ENCODE results near the gene CNN3.

CNN3 gene

DNA sequence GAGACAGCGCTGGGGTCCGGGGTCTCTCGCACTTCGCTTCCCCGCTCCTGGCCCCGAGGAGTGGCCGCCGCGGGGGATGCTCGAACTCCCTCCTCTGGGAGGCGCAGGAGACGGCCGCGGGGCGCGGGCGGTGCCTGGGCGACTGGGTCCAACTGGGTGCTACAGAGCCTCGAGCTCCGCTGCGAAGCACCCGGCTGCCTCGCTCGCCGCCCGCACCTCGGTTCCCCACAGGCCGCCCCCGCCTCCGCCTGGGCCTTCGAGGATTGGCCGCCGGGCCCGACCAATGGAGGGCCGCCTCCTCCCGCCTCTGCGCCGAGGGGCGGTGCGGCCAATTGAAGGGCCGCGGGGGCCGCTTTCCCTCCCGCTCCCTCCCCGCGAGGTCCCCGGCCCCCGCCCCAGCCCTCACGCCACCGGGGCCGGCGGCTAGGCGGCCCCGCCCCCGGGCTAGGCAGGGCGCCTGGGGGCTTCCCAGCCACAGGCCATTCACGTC, at the start of gene CNN3:
Gene CNN3 (minus strand): TSS at position 196 of the 490 bp plus-strand sequence. CDS start 216 bp downstream, outside the sequence.
- in situ Hi-C loops (cut with HindIII; ENCODE audit: low pct_ligation_motif_present, low pct_unique_long_range_greater_than_20kb, low sequenced_read_pairs), result no loop called here
- DNase-seq, result peak; percentile 89

DNA sequence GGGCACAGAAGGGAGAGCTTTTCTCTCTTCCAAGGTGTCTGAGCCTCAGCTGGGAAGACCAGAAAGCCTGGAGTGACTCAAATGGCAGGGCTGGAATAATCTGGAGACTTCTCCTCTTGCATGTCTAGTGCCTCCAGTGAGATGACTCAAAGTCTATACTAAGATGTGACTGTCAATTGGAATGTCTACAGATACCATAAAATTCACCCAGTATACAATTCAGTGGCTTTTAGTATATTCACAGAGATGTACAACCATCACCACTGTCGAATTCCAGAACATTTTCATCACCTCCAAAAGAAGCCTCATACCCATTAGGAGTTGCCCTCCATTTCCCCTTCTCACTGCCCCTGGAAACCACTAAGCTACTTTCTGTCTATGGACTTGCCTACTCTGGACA, 47.9 kb upstream of the CNN3 start:
- DNase-seq, result peak; percentile 33
- in situ Hi-C loops (cut with HindIII; ENCODE audit: low pct_ligation_motif_present, low pct_unique_long_range_greater_than_20kb, low sequenced_read_pairs), result no loop called here

DNA sequence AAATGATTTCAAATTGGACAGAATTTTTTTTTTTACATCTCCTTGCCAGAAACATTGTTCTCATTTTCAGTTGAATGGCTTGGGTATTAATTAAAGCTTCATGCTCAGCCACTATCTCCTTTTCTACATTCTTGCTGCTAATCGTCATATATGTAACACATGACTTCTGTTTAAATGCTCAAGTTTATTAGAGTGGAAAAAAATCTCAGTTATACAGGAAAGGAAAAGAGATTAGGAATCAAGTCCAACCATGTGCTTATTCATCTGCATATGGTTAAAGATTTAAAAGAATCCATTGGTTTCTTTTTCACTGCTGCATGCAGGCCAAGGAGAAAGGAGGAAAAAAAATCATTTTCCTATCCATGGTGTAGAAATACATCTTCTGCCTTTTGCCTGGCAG, 47.3 kb upstream of the CNN3 start:
- in situ Hi-C loops (cut with HindIII; ENCODE audit: low pct_ligation_motif_present, low pct_unique_long_range_greater_than_20kb, low sequenced_read_pairs), result no loop called here
- DNase-seq, result peak; percentile 25

DNA sequence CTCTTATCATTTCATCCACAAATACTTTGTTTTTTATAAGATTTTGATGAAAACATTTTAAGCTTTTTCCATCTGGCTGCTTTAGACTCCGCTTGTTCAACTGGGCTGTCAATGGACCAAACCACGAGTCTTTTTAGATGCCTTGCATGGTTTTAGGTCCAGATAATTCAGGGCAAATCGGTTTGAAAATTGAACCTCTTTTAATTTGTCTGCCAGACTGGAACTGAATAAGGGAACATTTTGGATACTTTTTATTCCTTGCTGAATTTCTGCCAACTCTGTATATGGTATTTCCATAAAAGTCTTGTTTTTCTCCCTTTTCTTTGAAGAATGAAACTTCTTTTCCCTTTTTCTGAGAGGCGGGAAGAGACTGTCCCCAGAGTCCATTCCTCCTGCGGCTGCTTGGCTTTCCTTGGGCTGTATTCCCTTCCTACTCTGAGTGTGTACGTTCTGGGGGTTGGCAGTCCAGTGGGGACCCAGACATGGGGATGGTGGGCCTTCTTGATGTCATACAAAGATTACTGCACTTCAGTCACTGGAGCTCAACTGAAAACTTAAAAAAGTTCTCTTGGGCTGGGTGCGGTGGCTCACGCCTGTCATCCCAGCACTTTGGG, 46.5 kb upstream of the CNN3 start:
- in situ Hi-C loops (cut with HindIII; ENCODE audit: low pct_ligation_motif_present, low pct_unique_long_range_greater_than_20kb, low sequenced_read_pairs), result no loop called here
- DNase-seq, result no peak

DNA sequence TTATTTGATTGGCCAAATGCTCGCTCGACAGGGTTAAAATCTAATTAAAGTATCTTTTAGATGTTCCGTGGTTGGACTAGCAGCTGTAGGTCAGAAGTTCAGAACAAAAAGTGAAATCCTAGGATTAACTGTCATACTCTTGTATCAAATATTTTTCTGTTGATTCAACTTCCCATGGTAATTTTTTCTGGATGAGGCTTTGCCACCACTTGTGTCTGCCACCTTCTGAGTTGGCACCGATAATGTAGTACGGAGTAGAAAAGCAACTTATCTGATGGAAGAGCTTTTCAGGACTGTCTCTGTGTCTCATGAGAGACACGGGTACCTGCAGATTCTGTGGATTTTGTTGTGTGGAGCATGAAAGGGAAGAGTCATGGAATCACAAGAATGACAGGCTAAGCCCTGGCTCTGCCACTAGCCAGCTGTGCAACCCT, 44.6 kb upstream of the CNN3 start:
- in situ Hi-C loops (cut with HindIII; ENCODE audit: low pct_ligation_motif_present, low pct_unique_long_range_greater_than_20kb, low sequenced_read_pairs), result no loop called here
- DNase-seq, result peak; percentile 54

DNA sequence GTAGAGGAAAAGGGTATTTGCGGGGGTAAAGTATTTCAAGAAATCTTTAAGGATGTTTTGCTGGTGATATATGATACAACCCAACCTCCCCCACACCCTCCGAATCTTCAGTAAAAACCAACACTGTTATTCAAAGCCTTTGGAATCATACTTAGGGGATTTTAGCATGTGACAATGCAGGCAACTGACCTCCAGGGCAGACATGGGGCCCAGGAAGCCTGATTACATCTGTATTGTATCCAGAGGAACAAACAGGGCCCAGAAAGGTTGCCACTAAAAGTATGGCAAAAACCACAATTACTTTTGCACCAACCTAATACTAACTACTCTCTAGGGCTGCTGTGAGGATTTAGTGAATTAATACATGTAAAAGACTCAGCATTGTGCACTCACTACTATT, 43.9 kb upstream of the CNN3 start:
- no peak for DNase-seq
- in situ Hi-C loops (cut with HindIII; ENCODE audit: low pct_ligation_motif_present, low pct_unique_long_range_greater_than_20kb, low sequenced_read_pairs), result no loop called here

DNA sequence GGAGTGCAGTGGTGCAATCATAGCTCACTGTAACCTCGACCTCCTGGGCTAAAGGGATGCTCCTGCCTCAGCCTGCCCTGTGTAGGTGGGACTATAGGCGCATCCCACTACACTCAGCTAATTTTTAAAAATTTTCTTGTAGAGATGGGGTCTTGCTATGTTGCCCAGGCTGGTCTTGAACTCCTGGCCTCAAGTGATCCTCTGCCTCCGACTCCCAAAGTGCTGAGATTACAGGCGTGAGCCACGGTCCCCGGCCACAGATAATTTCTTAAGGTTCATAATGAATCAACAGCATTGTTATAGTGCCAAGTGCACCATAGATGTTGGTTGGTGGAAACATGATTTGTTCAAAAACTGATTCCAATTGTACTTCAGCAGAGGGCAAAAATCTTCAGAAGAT, 42.2 kb upstream of the CNN3 start:
- DNase-seq, result no peak
- in situ Hi-C loops (cut with HindIII; ENCODE audit: low pct_ligation_motif_present, low pct_unique_long_range_greater_than_20kb, low sequenced_read_pairs), result no loop called here

DNA sequence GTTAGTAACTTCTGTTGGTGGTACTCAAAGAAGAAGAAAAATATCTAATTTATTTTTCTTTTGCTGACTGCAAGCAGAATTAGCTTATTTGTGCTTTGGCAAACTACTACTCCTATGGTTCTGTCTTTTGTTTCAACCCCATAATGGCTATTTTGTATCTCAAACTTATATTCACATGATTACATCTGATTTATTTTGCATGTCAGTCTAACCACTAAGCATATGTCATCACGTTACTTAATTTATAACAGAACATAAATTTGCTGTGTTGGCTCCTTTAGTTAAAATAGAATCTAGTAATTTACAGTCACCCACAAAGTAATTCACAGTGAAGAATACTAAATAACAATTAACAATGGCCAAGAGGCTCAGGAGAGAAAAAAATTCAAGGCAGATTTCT, 39.1 kb upstream of the CNN3 start:
- in situ Hi-C loops (cut with HindIII; ENCODE audit: low pct_ligation_motif_present, low pct_unique_long_range_greater_than_20kb, low sequenced_read_pairs), result no loop called here
- no peak for DNase-seq

DNA sequence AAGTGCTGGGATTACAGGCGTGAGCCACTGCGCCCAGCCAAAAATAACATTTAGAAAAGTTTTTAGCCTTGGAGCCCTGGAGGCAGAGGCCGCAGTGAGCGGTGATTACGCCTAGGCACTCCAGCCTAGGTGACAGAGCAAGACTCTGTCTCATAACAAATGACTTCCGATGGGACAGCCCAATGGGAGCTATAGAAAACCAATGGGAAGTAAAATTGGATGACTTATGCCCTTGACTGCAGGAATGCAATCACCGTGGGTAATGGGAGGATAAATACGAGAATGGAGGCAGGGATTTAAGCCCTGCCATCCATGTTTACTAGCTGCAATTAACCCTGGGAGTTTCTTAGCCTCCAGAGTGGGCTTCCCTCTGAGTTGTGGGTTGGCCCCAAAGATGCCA, 37.0 kb upstream of the CNN3 start:
- no peak for DNase-seq
- in situ Hi-C loops (cut with HindIII; ENCODE audit: low pct_ligation_motif_present, low pct_unique_long_range_greater_than_20kb, low sequenced_read_pairs), result no loop called here

DNA sequence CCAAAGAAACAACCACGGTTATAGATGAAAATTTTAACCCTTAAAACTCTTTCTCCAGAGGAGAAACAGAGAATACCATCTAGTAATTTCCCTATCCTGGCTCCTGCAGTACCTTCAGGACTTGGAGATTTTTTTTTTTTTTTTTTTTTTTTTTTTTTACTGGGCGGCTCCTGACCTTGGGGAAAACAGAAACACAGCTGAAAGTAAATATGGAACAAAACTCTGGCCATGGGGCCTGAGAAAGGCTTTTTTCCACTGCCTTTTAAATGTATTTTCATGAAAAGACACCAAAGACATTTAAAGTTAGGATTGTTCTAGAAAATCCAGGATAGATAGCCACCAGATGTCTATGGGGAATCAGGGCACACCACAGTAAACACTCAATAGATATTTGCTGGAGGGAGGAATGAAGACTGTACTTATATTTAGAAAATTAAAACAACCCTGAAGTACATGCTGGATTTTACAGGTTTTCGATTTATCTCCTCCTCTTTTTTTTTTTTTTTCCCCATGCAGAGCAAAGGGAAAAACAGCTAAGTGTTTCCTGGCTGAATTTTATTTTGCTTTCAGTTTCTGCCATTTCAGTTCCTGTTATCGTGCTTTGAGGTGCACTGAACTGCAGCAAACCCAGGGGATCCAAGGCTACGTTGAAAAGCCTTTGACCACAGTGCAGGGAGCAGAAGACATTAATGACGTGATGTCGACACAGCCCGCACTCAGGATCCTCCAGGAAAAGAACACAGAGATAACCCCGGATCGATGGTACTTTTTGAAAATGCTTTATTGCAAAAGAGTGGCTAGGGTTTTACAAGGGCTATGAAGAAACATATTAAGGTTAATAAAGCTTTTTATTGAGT, 35.7 kb upstream of the CNN3 start:
- DNase-seq, result peak; percentile 68
- in situ Hi-C loops (cut with HindIII; ENCODE audit: low pct_ligation_motif_present, low pct_unique_long_range_greater_than_20kb, low sequenced_read_pairs), result no loop called here

DNA sequence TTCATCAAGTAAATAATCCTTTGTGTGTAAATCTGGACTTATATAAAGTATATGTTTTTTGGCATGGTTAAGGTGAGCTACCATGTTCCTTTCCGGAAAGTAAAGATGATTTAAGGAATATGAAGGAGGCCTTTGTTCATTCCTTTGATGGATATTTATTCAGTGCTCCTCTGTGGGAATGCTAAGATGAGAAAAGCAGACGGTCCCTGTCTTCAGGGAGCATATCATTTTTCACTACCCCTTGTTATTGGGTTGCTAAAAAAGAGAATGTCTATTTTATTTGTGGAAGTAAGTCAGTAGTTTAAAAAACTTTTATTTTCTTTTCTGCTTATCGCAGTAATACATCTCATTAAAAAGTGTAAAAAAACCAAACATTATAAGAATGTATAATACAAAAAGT, 35.1 kb upstream of the CNN3 start:
- DNase-seq, result no peak
- in situ Hi-C loops (cut with HindIII; ENCODE audit: low pct_ligation_motif_present, low pct_unique_long_range_greater_than_20kb, low sequenced_read_pairs), result no loop called here

DNA sequence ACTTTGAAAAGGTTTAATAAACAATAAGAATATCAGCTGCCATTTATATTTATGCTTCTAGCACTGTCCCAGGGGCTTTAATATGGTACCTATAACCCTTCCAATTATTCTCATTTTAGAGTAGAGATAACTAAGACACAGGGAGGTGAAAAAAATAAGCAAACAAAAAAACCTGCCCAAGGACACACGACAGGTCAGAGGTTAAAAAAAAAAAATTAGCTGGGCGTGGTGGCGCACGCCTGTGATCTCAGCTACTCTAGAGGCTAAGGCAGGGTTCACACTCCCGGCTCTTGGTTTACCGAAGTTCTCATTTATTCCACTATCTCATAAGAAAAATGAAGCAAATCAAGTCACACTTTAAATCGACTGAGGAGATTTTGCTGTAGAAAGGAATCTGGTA, 34.7 kb upstream of the CNN3 start:
- in situ Hi-C loops (cut with HindIII; ENCODE audit: low pct_ligation_motif_present, low pct_unique_long_range_greater_than_20kb, low sequenced_read_pairs), result no loop called here
- DNase-seq, result no peak

DNA sequence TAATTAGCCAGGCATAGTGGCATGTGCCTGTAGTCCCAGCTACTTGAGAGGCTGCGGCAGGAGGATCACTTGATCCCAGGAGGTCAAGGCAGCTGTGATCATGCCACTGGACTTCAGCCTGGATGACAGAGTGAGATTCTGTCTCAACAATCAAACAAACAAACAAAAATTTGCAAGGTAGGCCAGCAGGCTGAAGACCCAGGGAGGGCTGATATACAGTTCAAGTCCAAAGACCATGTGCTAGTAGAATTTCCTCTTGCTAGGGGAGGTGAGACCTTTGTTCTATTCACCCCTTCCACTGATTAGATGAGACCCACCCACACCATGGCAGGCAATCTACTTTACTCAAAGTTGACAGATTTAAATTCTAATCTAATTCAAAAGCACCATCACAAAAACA, 31.2 kb upstream of the CNN3 start:
- DNase-seq, result no peak
- in situ Hi-C loops (cut with HindIII; ENCODE audit: low pct_ligation_motif_present, low pct_unique_long_range_greater_than_20kb, low sequenced_read_pairs), result no loop called here

DNA sequence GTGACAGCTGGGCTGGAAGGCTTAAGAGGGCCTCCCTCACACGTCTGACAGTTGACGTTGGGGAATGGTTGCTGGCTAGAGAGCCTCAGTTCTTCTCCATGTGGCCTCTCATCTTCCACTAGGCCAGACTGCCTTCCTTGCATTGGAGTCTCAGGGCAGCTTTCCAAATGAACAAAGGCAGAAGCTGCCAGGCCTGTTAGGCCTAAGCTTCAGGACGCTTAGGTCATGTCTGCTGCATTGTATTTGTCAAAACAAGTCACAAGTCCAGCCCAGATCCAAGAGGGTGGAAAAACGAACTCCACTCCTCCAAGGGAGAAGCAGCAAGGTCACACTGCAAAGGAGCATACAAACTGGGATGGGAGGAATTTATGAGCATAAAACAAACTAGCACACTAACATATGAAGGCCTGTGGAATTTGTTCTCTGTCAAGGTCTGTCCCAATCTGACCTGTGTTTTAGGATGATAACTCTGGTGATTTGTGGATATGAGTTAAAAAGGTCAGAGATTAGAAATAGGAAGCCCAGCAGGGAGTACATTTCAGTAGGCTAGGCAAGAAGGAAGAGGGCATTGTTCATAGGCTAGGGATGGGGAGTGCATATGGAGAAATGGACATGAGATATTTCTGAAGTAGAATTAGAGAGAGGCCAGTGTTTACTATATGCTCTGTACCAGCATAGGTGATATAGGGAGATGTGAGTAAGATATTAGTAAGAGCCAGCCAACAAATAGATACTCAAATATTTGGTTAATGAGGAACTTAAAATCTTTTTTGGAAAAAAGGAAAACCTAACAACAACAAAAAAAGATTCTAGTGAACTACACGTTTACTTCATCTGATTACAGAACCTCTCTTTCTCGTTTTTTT, 29.1 kb upstream of the CNN3 start:
- in situ Hi-C loops (cut with HindIII; ENCODE audit: low pct_ligation_motif_present, low pct_unique_long_range_greater_than_20kb, low sequenced_read_pairs), result no loop called here
- no peak for DNase-seq

DNA sequence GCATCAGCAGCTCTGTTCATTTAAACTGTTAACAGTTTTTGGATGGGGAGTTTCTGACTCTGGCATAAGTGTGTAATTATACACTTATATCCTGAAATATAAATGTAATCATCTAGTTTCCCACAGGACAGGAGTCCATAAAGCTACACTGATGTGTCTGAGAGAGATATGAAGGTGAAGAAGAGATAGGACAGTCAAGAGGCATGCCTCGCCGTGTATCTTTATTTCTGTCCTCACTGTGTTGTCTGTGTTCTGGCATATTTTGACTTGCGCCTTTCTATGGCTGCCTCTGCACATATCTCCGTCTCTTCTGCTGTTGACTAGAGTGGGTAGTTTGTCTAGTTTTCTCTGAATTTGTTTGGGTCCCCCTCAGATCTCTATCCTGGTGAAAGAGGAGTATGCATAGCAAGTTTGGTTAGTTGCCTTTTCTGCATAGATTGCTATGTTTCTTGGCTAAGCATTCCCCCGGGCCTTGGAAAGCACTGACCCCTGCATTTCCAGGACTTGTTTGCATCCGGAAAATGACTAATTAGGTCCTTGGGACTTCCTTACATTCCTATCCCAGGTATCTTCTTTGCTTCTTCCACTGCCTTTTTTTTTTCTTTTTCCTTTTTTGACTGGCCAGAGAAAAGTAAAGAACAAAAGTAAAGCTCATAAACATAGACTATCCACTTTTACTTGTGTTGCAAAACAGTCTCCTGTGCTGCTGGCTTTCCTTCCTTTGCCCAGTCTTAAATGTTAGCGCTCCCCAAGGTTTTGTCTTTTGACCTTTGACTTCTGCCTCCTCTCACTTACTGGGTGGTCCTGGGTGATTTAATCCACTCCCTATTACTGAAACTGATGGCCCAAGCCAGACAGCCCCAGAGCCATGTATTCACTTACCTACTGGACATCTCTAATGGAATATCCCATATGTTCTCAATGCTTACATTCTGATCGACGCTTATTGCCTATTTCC, 27.6 kb upstream of the CNN3 start:
- in situ Hi-C loops (cut with HindIII; ENCODE audit: low pct_ligation_motif_present, low pct_unique_long_range_greater_than_20kb, low sequenced_read_pairs), result no loop called here
- DNase-seq, result no peak

DNA sequence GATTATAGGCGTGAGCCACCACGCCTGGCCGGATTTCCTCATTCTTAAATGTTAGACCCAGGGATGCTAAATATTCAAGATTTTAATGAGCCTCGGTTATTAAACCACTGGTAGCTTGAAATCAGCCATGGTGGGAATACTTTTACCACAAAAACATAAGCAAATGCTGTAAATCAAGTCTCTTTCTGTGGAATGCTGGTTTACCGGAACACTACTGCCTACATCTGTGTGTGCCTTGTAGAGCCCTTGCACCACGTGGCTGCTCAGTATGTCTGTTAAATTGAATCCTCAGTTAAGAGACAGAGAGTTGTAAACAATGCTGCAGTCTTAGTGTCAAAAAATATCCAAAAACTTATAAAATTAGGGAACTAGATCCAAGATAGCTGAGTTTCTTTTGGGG, 26.8 kb upstream of the CNN3 start:
- DNase-seq, result no peak
- in situ Hi-C loops (cut with HindIII; ENCODE audit: low pct_ligation_motif_present, low pct_unique_long_range_greater_than_20kb, low sequenced_read_pairs), result no loop called here

DNA sequence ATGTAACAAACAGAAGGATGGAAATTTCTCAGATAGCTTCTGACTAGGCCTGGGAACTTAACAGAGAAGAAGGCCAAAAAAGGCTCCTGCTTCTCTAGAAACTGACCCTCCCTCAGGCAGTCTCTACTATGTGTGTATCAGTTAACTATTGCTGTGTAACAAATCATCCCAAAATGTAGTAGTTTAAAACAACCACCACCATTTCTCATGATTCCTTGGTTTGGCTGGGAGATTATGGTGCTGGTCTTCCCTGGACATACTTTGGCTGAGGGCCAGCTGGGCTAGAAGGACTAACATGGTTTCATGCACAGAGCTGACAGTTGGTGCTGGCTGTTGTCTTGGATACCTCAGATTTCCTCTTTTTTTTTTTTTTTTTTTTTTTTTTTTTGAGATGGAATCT, 26.2 kb upstream of the CNN3 start:
- in situ Hi-C loops (cut with HindIII; ENCODE audit: low pct_ligation_motif_present, low pct_unique_long_range_greater_than_20kb, low sequenced_read_pairs), result no loop called here
- no peak for DNase-seq

DNA sequence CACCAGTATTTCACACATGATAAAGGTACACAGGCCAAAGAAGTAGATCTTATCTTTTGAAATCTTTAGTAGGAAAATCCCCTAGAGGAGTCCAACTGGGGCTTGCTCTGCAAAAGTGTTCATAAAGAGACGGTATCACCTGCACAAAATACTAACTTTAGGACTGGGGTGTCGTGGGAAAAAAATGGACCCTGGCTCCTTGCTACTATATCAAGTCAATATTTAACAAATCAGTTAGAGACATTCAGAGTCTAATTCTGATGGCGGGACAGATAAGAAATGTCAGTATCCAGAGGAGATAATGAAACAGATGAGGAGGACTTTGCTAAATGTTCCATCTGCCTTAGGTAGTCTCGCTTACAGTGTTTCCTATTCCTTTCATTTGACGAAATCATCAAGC, 25.6 kb upstream of the CNN3 start:
- in situ Hi-C loops (cut with HindIII; ENCODE audit: low pct_ligation_motif_present, low pct_unique_long_range_greater_than_20kb, low sequenced_read_pairs), result no loop called here
- DNase-seq, result no peak

Measured in ACHN (cell line).